HEK293 (cell line): Measurements from ENCODE around the gene DTNA.

ENCODE experiments used
- GLI4 ChIP-seq: fragments of 450-650 bp; formaldehyde crosslinking; IDR thresholded peaks from 2 replicates; pipeline ENCODE4 v1.5.1; 2016; ENCODE audit warnings: missing biosample characterization, missing genetic modification characterization
- OVOL3 ChIP-seq: fragments of 450-650 bp; formaldehyde crosslinking; IDR thresholded peaks from 2 replicates; pipeline ENCODE4 v1.5.1; 2016; ENCODE audit warnings: missing biosample characterization, missing genetic modification characterization
- PRDM1 ChIP-seq: fragments of 450-650 bp; formaldehyde crosslinking; IDR thresholded peaks from 2 replicates; pipeline ENCODE4; 2016; ENCODE audit warnings: missing biosample characterization, missing genetic modification characterization
- SETDB1 ChIP-seq: IDR thresholded peaks from one replicate; pipeline ENCODE4 v1.6.1; 2017; ENCODE audit warnings: mild to moderate bottlenecking, low read length, moderate library complexity, mixed read lengths; ENCODE audit not compliant: insufficient read length
- ZNF121 ChIP-seq: fragments of 450-650 bp; formaldehyde crosslinking; IDR thresholded peaks from 2 replicates; pipeline ENCODE4 v1.5.1; 2016; ENCODE audit warnings: missing biosample characterization, missing genetic modification characterization
- ZNF223 ChIP-seq: fragments of 450-650 bp; formaldehyde crosslinking; IDR thresholded peaks from 2 replicates; pipeline ENCODE4 v1.5.1; 2016; ENCODE audit warnings: missing biosample characterization, missing genetic modification characterization
- ZNF510 ChIP-seq: fragments of 450-650 bp; formaldehyde crosslinking; IDR thresholded peaks from 2 replicates; pipeline ENCODE4 v1.5.1; 2018; ENCODE audit warnings: mild to moderate bottlenecking, missing genetic modification characterization, missing biosample characterization; ENCODE audit not compliant: insufficient replicate concordance
- TF ChIP-seq, protein P1 (sequence below): fragments of 450-650 bp; formaldehyde crosslinking; IDR thresholded peaks from 2 replicates; pipeline ENCODE4 v1.5.1; 2016; ENCODE audit warnings: missing biosample characterization, missing genetic modification characterization
- TF ChIP-seq, protein P2 (sequence below): fragments of 450-650 bp; formaldehyde crosslinking; IDR thresholded peaks from 2 replicates; pipeline ENCODE4 v1.5.1; 2016; ENCODE audit warnings: missing biosample characterization, missing genetic modification characterization, low read depth
- TF ChIP-seq, protein P3 (sequence below): fragments of 450-650 bp; formaldehyde crosslinking; conservative IDR thresholded peaks from 2 replicates; pipeline ENCODE4 v1.5.1; 2016; ENCODE audit warnings: low read depth, missing biosample characterization, missing genetic modification characterization

DNA sequence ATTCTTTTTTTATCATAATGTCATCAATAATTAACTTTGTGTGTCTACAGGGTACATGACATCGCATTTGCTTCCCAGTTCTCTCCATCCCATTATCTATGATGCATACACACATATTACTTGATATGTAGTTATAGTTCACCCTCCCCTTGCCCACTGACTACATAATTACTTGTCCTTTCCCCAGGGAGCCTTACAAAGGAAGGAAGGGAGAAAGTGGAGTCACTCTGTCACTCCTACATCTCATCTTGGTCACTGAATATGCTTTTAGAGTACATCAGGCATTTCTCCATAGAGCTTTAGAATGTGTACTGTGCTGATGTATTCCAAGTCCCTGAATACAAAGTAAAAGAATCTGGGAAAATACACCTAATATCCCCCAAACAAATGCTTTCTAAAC, 6.0 kb upstream of the DTNA start:
- TF ChIP-seq PRDM1 (no peak), SETDB1 (no peak), ZNF223 (tag by site-specific recombination) (no peak), OVOL3 (tag by site-specific recombination) (no peak), ZNF121 (tag by site-specific recombination) (no peak), GLI4 (tag by site-specific recombination) (no peak), ZNF510 (no peak)
- TF ChIP-seq, protein P1, sequence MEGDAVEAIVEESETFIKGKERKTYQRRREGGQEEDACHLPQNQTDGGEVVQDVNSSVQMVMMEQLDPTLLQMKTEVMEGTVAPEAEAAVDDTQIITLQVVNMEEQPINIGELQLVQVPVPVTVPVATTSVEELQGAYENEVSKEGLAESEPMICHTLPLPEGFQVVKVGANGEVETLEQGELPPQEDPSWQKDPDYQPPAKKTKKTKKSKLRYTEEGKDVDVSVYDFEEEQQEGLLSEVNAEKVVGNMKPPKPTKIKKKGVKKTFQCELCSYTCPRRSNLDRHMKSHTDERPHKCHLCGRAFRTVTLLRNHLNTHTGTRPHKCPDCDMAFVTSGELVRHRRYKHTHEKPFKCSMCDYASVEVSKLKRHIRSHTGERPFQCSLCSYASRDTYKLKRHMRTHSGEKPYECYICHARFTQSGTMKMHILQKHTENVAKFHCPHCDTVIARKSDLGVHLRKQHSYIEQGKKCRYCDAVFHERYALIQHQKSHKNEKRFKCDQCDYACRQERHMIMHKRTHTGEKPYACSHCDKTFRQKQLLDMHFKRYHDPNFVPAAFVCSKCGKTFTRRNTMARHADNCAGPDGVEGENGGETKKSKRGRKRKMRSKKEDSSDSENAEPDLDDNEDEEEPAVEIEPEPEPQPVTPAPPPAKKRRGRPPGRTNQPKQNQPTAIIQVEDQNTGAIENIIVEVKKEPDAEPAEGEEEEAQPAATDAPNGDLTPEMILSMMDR (tag by site-specific recombination), result no peak
- TF ChIP-seq, protein P2, sequence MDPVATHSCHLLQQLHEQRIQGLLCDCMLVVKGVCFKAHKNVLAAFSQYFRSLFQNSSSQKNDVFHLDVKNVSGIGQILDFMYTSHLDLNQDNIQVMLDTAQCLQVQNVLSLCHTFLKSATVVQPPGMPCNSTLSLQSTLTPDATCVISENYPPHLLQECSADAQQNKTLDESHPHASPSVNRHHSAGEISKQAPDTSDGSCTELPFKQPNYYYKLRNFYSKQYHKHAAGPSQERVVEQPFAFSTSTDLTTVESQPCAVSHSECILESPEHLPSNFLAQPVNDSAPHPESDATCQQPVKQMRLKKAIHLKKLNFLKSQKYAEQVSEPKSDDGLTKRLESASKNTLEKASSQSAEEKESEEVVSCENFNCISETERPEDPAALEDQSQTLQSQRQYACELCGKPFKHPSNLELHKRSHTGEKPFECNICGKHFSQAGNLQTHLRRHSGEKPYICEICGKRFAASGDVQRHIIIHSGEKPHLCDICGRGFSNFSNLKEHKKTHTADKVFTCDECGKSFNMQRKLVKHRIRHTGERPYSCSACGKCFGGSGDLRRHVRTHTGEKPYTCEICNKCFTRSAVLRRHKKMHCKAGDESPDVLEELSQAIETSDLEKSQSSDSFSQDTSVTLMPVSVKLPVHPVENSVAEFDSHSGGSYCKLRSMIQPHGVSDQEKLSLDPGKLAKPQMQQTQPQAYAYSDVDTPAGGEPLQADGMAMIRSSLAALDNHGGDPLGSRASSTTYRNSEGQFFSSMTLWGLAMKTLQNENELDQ, result no peak
- TF ChIP-seq, protein P3, sequence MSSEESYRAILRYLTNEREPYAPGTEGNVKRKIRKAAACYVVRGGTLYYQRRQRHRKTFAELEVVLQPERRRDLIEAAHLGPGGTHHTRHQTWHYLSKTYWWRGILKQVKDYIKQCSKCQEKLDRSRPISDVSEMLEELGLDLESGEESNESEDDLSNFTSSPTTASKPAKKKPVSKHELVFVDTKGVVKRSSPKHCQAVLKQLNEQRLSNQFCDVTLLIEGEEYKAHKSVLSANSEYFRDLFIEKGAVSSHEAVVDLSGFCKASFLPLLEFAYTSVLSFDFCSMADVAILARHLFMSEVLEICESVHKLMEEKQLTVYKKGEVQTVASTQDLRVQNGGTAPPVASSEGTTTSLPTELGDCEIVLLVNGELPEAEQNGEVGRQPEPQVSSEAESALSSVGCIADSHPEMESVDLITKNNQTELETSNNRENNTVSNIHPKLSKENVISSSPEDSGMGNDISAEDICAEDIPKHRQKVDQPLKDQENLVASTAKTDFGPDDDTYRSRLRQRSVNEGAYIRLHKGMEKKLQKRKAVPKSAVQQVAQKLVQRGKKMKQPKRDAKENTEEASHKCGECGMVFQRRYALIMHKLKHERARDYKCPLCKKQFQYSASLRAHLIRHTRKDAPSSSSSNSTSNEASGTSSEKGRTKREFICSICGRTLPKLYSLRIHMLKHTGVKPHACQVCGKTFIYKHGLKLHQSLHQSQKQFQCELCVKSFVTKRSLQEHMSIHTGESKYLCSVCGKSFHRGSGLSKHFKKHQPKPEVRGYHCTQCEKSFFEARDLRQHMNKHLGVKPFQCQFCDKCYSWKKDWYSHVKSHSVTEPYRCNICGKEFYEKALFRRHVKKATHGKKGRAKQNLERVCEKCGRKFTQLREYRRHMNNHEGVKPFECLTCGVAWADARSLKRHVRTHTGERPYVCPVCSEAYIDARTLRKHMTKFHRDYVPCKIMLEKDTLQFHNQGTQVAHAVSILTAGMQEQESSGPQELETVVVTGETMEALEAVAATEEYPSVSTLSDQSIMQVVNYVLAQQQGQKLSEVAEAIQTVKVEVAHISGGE (tag by site-specific recombination), result no peak
